Activated CD4-positive, CD25-positive, alpha-beta regulatory T cell treated with anti-CD3 and anti-CD28 coated beads, Interleukin-2, amount 50 U/mL, for 24 hours (primary cell): ENCODE measurements around the gene PLCB2.

ENCODE experiments used
- ATAC-seq, 2 donors: fragments of 150-1000 bp; cut with Tn5 transposase; one replicate each; pipeline ENCODE4 v1.10.0; 2021; ENCODE audit warnings: mild to moderate bottlenecking in 1 of 2, moderate library complexity in 1 of 2

The PLCB2 gene

GRCh38 chr15:40340740-40341400, 33.1 kb upstream of the PLCB2 start, which contains the start of gene CCDC9B:
Gene CCDC9B, minus strand, starts transcription at chr15:40340939. Its CDS starts 120 bp downstream, at chr15:40340819.
- ATAC-seq = no peak

GRCh38 chr15:40340038-40340739, 32.5 kb upstream of the PLCB2 start:
- no peak for ATAC-seq

GRCh38 chr15:40339621-40339945, 31.8 kb upstream of the PLCB2 start:
- no peak for ATAC-seq

GRCh38 chr15:40338921-40339620, 31.3 kb upstream of the PLCB2 start:
- ATAC-seq = no peak

GRCh38 chr15:40338041-40338657, 30.4 kb upstream of the PLCB2 start:
- peak; percentile 91 for ATAC-seq

GRCh38 chr15:40337597-40337996, 29.9 kb upstream of the PLCB2 start:
- ATAC-seq = no peak

- ATAC-seq = no peak
Observed at GRCh38 chr15:40336744-40337122, 29.0 kb upstream of the PLCB2 start.

GRCh38 chr15:40335938-40336743, 28.4 kb upstream of the PLCB2 start:
- ATAC-seq = no peak

- ATAC-seq = no peak
Observed at GRCh38 chr15:40334941-40335795, 27.4 kb upstream of the PLCB2 start.

GRCh38 chr15:40334541-40334940, 26.8 kb upstream of the PLCB2 start:
- ATAC-seq = no peak

- ATAC-seq = no peak
Observed at GRCh38 chr15:40333922-40334492, 26.3 kb upstream of the PLCB2 start.

GRCh38 chr15:40332113-40332781, 24.5 kb upstream of the PLCB2 start:
- ATAC-seq = no peak

GRCh38 chr15:40331637-40332036, 23.9 kb upstream of the PLCB2 start:
- ATAC-seq = no peak

- no peak for ATAC-seq
Observed at GRCh38 chr15:40331026-40331425, 23.3 kb upstream of the PLCB2 start.

GRCh38 chr15:40330368-40330836, 22.7 kb upstream of the PLCB2 start:
- ATAC-seq = no peak

- ATAC-seq = no peak
Observed at GRCh38 chr15:40329804-40330203, 22.1 kb upstream of the PLCB2 start.

- no peak for ATAC-seq
Observed at GRCh38 chr15:40328751-40329150, 21.0 kb upstream of the PLCB2 start.

- ATAC-seq = no peak
Observed at GRCh38 chr15:40328176-40328575, 20.4 kb upstream of the PLCB2 start.

- ATAC-seq = no peak
Observed at GRCh38 chr15:40327457-40327856, 19.7 kb upstream of the PLCB2 start.

GRCh38 chr15:40325700-40326099, 18.0 kb upstream of the PLCB2 start:
- ATAC-seq = no peak

- ATAC-seq = no peak
Observed at GRCh38 chr15:40325188-40325587, 17.5 kb upstream of the PLCB2 start.
